GM12891 (cell line): ENCODE results near the gene GEMIN4.

Source experiments
- POLR2A ChIP-seq: IDR thresholded peaks from 2 replicates; pipeline ENCODE4 v1.6.1; 2011; ENCODE audit warnings: low read depth, low read length, control low read depth
- POLR2AphosphoS5 ChIP-seq: IDR thresholded peaks from 2 replicates; pipeline ENCODE4 v1.6.1; 2011; ENCODE audit warnings: low read depth, low read length, control low read depth

DNA sequence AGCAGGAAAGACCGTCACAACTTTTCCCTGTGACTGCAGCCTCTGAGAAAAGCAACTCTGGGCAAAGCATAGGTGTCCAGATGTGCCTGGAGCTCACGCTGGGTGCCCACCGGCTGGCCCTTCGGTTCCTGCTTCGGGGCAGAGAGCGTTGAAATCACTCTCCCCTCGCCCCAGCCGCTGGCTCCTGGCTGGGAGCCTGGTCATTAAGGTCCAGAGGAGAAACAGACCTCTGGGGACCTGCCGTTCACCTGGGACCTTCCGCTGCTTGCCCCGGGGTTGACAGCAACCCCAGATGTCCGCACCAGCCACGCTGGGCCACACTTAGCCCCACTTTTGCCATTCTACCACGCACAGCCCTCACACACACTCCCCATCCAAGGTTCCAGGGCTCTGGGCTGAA lies 43.2 kb upstream of the GEMIN4 start:
- TF ChIP-seq POLR2A (no peak), POLR2AphosphoS5 (no peak)
